Activated CD8-positive, alpha-beta memory T cell treated with anti-CD3 and anti-CD28 coated beads, Interleukin-2, amount 50 U/mL, for 24 hours (primary cell): ENCODE measurements around the gene TMEM116.
"Not testable (repeated sequence)": the region's sequence is repeated elsewhere in the genome, so short reads cannot be mapped to it uniquely, and the experiment has no call there.

ENCODE experiments used
- DNase-seq: peaks from one replicate; pipeline ENCODE4 v3.0.0-alpha.2; 2020; ENCODE audit errors: extremely low read depth

Gene TMEM116

GRCh38 chr12:112009596-112009995, 3.4 kb downstream of the TMEM116 start:
- DNase-seq: not testable (repeated sequence)

GRCh38 chr12:112008918-112009317, 4.0 kb downstream of the TMEM116 start:
- DNase-seq: no peak

- DNase-seq: no peak
These were observed 5.0 kb downstream of the TMEM116 start for GRCh38 chr12:112007945-112008344.

GRCh38 chr12:112005419-112006395, 7.3 kb downstream of the TMEM116 start:
- DNase-seq: no peak

GRCh38 chr12:112004041-112004440, 8.9 kb downstream of the TMEM116 start:
- no peak for DNase-seq

GRCh38 chr12:112001576-112001975, 11.4 kb downstream of the TMEM116 start:
- DNase-seq: no peak

- DNase-seq: no peak
These were observed 12.1 kb downstream of the TMEM116 start for GRCh38 chr12:112000820-112001219.

- DNase-seq: not testable (repeated sequence)
These were observed 13.8 kb downstream of the TMEM116 start for GRCh38 chr12:111999129-111999528.

- no peak for DNase-seq
These were observed 14.9 kb downstream of the TMEM116 start for GRCh38 chr12:111998015-111998414.

- no peak for DNase-seq
These were observed 15.7 kb downstream of the TMEM116 start for GRCh38 chr12:111997300-111997699.

- DNase-seq: no peak
These were observed 17.0 kb downstream of the TMEM116 start for GRCh38 chr12:111995782-111996480.

GRCh38 chr12:111994211-111995111, 18.5 kb downstream of the TMEM116 start:
- not testable (repeated sequence) for DNase-seq

GRCh38 chr12:111993292-111994150, 19.4 kb downstream of the TMEM116 start:
- DNase-seq: no peak

- no peak for DNase-seq
These were observed 20.5 kb downstream of the TMEM116 start for GRCh38 chr12:111992464-111992863.

- no peak for DNase-seq
These were observed 21.0 kb downstream of the TMEM116 start for GRCh38 chr12:111991946-111992345.

- DNase-seq: no peak
These were observed 21.4 kb downstream of the TMEM116 start for GRCh38 chr12:111991535-111991934.

- DNase-seq: no peak
These were observed 28.1 kb downstream of the TMEM116 start for GRCh38 chr12:111984820-111985219.

- no peak for DNase-seq
These were observed 31.0 kb downstream of the TMEM116 start for GRCh38 chr12:111981987-111982386.

- DNase-seq: no peak
These were observed 32.4 kb downstream of the TMEM116 start for GRCh38 chr12:111980598-111980997.

- no peak for DNase-seq
These were observed 34.4 kb downstream of the TMEM116 start for GRCh38 chr12:111978545-111978944.

- DNase-seq: no peak
These were observed 36.1 kb downstream of the TMEM116 start for GRCh38 chr12:111976860-111977259.
